Mucosa of gallbladder (tissue), 1 donor: ENCODE measurements around the gene C9. TPM values are rescaled to one million over a fixed set of nuclear protein-coding genes. Genes with fewer than 3 reads are reported as not detected.
"Not testable (repeated sequence)": the region's sequence is repeated elsewhere in the genome, so short reads cannot be mapped to it uniquely, and the experiment has no call there.

Experiments
- DNase-seq: peaks from one replicate; pipeline ENCODE4 v3.0.0-alpha.2; 2020; ENCODE audit warnings: low spot score
- total RNA-seq: library from RNA; stranded (reverse); gene quantifications from one replicate; pipeline ENCODE4 v1.2.1, GENCODE V29; 2021
- donor health status: DM: no; HTN: no; CAD: no.

C9 gene
- total RNA-seq, 1 donor from 2014 or later, result 1.0 TPM

- no peak for DNase-seq
Observed at GRCh38 chr5:39260095-39260494, 104.2 kb downstream of the C9 start.

DNA sequence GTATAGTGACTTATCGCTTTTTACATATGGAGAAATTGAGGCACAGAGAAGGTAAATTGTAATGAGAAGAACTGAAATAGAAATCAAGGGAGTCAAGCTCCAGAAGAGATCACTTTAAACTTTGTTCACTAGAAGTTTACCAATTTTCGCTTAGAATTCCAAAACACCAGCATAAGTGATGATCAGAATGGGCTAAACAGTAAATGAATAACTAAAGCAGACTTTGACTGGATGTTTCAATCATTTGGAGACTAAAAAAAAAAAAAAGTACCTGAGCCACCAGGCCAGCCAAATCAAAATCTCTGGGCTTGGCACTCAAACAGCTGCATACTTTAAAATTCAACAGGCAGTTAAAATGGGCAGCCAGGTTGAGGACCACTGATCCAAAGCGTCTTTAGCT is 106.7 kb downstream of the C9 start:
- DNase-seq, result no peak

DNA sequence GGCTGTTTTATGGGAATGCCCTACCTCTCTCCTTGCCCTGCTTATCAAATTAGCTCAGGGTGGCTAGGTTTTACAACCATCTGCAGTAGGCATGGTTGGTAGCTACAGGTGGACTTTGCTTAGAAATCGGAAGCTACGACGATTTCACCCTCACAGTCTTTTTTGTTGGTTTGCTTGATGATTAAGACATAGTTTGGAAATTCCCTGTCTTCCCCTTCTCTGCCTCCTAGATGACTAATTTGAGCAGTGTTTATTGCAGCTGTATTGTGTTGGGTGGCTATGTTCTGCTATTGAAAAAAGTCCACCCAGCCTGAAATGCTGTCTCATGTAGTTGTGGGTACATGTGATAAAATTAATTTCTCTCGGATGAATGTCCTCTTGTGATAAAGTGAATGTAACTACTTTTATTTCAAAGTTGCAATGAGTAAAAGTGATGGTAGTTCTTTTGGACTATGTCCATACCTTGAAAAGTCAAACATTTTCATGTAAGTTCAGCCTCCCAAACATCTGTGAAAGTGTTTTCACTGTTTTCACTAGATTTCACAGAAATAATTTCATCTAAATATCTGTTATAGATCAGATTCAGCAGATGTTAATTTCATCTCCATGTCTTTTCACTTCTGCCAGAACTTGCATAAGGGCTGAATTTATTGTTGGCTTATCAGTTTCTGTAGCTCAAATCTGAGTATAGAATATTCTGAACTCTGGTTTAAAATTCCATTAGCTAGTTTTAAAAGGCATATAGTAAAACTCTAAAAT is 107.6 kb downstream of the C9 start:
- no peak for DNase-seq

DNA sequence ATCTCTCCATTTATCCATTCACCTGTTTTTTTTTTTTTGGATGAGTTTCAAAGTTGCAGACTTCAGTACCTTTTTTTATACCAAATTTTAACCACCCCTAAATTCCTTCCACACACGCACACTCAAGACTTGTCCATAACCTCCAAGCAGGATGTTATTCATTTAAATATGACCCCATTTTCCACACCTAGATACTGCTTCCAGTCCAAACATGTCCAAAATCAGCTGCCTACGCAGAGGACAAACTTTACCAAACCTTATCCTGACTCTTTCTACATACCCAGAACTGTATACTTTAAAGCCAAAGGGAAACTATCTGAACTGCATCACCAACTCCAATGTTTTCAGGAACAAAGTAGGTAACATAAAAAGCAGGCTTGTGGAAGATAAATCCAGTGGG is 108.9 kb downstream of the C9 start:
- DNase-seq, result no peak

GRCh38 chr5:39254671-39255070 is 109.6 kb downstream of the C9 start:
- DNase-seq, result no peak

- DNase-seq, result no peak
Observed at GRCh38 chr5:39253196-39253595, 111.1 kb downstream of the C9 start.

DNA sequence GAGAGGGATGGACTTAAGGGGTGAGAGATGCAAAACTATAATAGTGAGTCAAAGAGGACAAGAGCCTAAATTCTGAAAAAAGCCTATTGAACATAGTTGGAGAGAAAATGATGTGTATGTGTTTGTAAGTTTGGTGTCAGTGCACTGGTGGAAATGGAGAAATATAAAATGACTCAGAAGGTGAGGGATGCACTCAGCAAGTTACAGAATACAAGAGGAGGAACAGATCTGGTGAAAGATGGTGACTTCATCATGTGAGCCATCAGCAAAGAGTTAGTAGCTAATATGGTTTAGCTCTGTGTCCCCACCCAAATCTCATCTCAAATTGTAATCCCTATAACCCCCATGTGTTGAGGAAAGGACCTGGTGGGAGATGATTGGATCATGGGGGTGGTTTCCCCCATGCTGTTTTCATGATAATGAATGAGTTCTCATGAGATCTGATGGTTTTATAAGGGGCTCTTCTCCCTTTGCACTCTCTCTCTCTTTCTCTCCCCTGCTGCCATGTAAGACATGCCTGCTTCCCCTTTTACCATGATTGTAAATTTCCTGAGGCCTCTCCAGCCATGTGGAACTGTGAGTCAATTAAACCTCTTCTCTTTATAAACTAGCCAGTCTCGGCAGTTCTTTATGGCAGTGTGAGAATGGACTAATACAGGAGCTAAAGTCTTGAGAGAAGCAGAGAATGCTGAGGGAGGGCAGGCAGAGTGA is 114.6 kb downstream of the C9 start:
- no peak for DNase-seq

- DNase-seq, result no peak
Observed at GRCh38 chr5:39249069-39249468, 115.2 kb downstream of the C9 start.

- no peak for DNase-seq
Observed at GRCh38 chr5:39240750-39241149, 123.5 kb downstream of the C9 start.

- DNase-seq, result no peak
Observed at GRCh38 chr5:39238366-39239105, 125.8 kb downstream of the C9 start.

DNA sequence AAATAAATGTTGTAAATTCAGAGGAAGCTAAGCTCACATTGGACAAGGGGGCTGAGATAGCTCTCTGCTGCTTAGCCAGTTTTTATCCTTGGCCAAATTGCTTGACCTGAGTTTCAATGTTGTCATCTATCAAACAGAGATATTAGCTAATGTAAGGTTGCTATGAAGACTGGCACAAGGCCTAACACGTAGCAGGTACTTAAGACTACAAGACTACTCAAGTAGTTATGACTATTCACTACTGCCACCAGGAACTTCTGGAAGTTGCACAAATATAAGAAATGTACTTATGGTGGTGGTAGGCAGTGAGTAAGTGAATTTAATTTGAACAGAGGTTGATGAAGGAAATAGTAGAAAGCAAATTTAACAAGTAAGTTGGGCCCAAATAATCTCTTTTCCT is 127.6 kb downstream of the C9 start:
- DNase-seq, result no peak

GRCh38 chr5:39235648-39236047 is 128.6 kb downstream of the C9 start:
- DNase-seq, result no peak

DNA sequence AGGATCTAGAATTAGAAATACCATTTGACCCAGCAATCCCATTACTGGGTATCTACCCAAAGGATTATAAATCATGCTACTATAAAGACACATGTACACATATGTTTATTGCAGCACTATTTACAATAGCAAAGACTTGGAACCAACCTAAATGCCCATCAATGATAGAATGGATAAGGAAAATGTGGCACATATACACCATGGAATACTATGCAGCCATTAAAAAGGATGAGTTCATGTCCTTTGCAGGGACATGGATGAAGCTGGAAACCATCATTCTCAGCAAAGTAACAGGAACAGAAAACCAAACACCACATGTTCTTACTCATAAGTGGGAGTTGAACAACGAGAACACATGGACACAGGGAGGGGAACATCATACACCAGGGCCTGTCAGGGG is 129.8 kb downstream of the C9 start:
- DNase-seq, result not testable (repeated sequence)

Other genes with a start within 250 kb of the C9 start
- 24.7 TPM for gene FYB1, start 144.9 kb downstream of the C9 start, total RNA-seq
- gene DAB2, start 60.5 kb upstream of the C9 start, total RNA-seq, result 55.2 TPM